GM23248 (cell line): ENCODE results near the gene HOOK2.
"Not testable (repeated sequence)": the region's sequence is repeated elsewhere in the genome, so short reads cannot be mapped to it uniquely, and the experiment has no call there.

Experiments used
- EZH2 ChIP-seq: fragments of 200-600 bp; sonication (generic); IDR thresholded peaks from 2 replicates; pipeline ENCODE4 v1.6.1; 2018; ENCODE audit warnings: antibody characterized with exemption, mild to moderate bottlenecking; ENCODE audit not compliant: insufficient read depth, poor library complexity, severe bottlenecking
- EZH2phosphoT487 ChIP-seq: fragments of 200-600 bp; sonication (generic); IDR thresholded peaks from 2 replicates; pipeline ENCODE4 v1.6.1; 2018; ENCODE audit warnings: antibody characterized with exemption, moderate library complexity, mild to moderate bottlenecking, low read depth; ENCODE audit not compliant: insufficient read depth

- TF ChIP-seq EZH2phosphoT487, EZH2: not testable (repeated sequence)
Observed at GRCh38 chr19:12797607-12798006, 22.3 kb upstream of the HOOK2 start.
